ENCODE results near the gene SAMD11. TPM values are rescaled to one million over a fixed set of nuclear protein-coding genes. Genes with fewer than 3 reads are reported as not detected.

SAMD11 gene
- total RNA-seq, 1 donor from 2014 or later: not detected

DNA sequence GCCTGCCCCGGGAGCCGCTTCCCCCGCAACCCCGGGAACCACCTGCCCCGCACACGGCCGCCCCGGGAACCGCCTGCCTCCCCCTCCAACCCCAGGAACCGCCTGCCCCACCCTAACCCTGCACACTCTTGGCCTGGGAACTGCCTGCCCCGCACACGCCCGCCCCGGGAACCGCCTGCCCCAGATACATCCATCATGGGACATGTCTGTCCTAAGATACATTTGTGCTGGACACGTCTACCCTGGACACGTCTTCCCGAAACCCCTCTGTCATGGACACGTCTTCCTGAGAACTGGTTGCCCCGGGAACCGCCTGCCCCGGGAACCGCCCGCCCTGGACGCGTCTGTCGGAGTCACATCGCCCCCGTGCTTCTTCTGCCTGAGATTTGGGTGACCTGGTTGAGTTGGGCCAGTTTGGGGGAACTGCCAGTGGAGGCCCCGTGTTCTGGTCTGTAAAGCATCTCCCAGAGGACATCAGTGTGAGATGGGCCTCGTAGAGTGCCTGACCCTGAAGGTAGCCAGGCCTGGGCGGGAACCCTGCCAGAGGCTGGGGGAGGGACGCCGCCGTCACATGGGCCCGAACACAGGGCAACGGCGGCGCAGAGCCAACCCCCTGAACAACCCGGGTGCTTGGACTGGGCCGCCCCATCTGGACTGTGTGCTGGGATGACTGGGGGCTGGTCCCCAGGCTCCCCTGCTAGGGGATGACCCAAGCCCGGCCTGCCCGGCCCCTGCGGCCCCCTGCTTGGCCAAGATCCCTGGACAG lies 54.5 kb downstream of the SAMD11 start:
- Mint-ChIP-seq H3K27me3 (peaks cover 24% of the 10 kb centered on the region), H3K27ac (no peak overlapping the region), H3K36me3 (ENCODE audit: low read depth) (no peaks in the 10 kb centered on the region), H3K4me1 (peaks cover 4% of the 10 kb centered on the region), H3K9me3 (no peaks in the 10 kb centered on the region), H3K4me3 (no peak overlapping the region)
- TF ChIP-seq, protein P1, sequence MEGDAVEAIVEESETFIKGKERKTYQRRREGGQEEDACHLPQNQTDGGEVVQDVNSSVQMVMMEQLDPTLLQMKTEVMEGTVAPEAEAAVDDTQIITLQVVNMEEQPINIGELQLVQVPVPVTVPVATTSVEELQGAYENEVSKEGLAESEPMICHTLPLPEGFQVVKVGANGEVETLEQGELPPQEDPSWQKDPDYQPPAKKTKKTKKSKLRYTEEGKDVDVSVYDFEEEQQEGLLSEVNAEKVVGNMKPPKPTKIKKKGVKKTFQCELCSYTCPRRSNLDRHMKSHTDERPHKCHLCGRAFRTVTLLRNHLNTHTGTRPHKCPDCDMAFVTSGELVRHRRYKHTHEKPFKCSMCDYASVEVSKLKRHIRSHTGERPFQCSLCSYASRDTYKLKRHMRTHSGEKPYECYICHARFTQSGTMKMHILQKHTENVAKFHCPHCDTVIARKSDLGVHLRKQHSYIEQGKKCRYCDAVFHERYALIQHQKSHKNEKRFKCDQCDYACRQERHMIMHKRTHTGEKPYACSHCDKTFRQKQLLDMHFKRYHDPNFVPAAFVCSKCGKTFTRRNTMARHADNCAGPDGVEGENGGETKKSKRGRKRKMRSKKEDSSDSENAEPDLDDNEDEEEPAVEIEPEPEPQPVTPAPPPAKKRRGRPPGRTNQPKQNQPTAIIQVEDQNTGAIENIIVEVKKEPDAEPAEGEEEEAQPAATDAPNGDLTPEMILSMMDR (IDR thresholded peaks at IDR 0.05): no peak
- ATAC-seq (ENCODE audit: low read depth): no peak
- DNase-seq: no peak
- CTCF ChIA-PET: no interaction called here
- POLR2A ChIA-PET: no interaction called here
- intact Hi-C loops (cut with micrococcal nuclease): no loop called here

DNA sequence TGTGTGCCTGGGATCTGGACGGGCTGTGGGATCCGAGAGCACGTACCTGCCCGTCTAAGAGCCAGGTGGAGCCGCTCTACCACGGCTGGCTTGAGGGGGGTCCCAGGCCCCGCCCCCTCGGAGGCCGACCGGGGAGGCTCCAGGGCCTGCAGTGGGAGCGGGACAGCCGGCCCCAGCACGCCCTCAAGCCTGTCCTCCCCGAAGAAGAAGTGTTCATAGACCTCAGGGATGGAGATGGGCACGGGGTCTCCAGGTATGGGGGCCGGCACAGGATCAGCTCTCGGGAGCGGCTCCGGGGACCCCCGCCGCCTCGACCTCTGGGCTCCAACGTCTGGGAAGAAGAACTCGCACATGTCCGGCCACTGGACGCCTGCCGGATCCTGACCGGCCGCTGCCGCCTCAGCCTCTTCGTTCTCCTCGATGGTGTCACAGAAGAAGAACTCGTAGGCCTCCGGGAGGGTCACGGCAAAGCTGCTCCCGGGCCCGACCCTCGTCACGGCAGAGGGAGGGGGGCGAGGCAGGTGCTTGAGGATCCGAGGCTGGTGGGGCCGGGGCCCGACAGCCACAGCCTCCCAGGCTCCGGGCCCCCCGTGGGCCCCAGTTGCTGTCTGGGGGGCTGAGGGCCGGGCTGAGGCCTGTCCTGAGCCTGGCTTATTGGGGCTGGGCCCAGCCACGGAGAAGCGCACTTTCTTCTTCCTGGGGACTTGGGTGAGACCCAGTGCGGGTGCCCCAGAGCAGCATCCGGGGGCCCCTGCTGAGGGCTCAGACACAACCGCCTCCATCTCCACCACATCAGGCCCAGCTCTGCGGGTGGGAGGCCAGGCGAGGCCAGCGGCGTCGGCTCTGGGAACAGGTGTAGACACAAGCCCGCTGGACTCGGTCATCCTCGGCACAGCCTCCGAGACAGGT lies 55.4 kb downstream of the SAMD11 start:
- POLR2A ChIA-PET: no interaction called here
- no peak for ATAC-seq (ENCODE audit: low read depth)

DNA sequence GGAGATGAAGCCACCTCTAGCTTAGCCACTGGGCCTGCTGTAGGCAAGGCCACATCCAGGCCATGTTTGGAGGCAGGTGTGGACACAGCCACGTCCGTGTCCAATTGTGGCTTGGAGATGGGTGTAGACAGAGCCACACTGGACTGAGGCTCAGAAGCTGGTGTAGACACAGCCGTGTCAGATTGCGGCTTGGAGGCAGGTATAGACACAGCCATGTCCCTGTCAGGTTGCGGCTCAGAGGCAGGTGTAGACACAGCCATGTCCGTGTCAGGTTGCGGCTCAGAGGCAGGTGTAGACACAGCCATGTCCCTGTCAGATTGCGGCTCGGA lies 56.0 kb downstream of the SAMD11 start:
- ATAC-seq (ENCODE audit: low read depth) (no peak), DNase-seq (no peak)
- Mint-ChIP-seq H3K9me3 (no peaks in the 10 kb centered on the region), H3K36me3 (ENCODE audit: low read depth) (no peaks in the 10 kb centered on the region), H3K27ac (no peak overlapping the region), H3K4me1 (peaks cover 4% of the 10 kb centered on the region), H3K27me3 (peaks cover 19% of the 10 kb centered on the region), H3K4me3 (no peak overlapping the region)
- CTCF ChIA-PET: no interaction called here
- POLR2A ChIA-PET: no interaction called here
- TF ChIP-seq, protein P1 (IDR thresholded peaks at IDR 0.05): no peak
- intact Hi-C loops (cut with micrococcal nuclease): no loop called here

More for the DNA sequence above, 55.4 kb downstream of the SAMD11 start:
- Mint-ChIP-seq H3K36me3 (ENCODE audit: low read depth) (no peaks in the 10 kb centered on the region), H3K4me3 (no peak overlapping the region), H3K4me1 (peaks cover 4% of the 10 kb centered on the region), H3K27me3 (peaks cover 21% of the 10 kb centered on the region), H3K9me3 (no peaks in the 10 kb centered on the region), H3K27ac (no peak overlapping the region)
- DNase-seq: no peak
- intact Hi-C loops (cut with micrococcal nuclease): no loop called here
- TF ChIP-seq, protein P1 (IDR thresholded peaks at IDR 0.05): no peak
- CTCF ChIA-PET: no interaction called here

DNA sequence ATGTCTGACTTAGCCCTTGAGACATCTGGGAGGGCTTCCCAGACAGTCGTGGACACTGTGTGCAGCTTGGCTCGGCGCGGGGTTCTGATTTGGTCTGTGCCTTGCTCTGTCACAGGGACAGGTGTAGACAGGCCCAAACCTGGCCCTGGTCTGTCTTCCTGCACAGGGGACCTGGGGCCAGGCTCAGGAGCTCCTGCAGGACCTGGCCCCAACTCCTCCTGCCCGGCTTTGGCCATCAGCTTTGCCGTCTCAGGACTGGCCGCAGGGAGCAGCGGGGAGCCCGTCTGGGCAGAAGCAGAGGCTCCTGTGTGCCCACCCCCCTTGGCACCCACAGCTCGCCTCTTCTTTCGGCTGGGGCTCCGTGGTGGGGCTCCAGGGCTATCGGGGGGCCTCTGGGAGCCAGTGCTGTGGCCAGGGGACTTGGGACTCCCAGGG lies 56.4 kb downstream of the SAMD11 start:
- ChIA-PET POLR2A (no interaction called here), CTCF (no interaction called here)
- Mint-ChIP-seq H3K4me1 (peaks cover 4% of the 10 kb centered on the region), H3K9me3 (no peaks in the 10 kb centered on the region), H3K36me3 (ENCODE audit: low read depth) (no peaks in the 10 kb centered on the region), H3K4me3 (no peak overlapping the region), H3K27me3 (peaks cover 18% of the 10 kb centered on the region), H3K27ac (no peak overlapping the region)
- TF ChIP-seq, protein P1 (IDR thresholded peaks at IDR 0.05): no peak
- ATAC-seq (ENCODE audit: low read depth): no peak
- intact Hi-C loops (cut with micrococcal nuclease): no loop called here
- no peak for DNase-seq
